Ishikawa (cell line): ENCODE results near the gene ENDOD1.

Source experiments
- CEBPB ChIP-seq: IDR thresholded peaks from 2 replicates; pipeline ENCODE4 v1.6.1; 2012
- FOXM1 ChIP-seq: IDR thresholded peaks from 2 replicates; pipeline ENCODE4 v1.6.1; 2012; ENCODE audit warnings: low read depth, borderline replicate concordance
- MAX ChIP-seq: IDR thresholded peaks from 2 replicates; pipeline ENCODE4 v1.6.1; 2012

- TF ChIP-seq FOXM1: no peak
- no peak for TF ChIP-seq MAX
- TF ChIP-seq CEBPB: no peak
Measured at GRCh38 chr11:95058621-95059020, 31.0 kb upstream of the ENDOD1 start.
